T-helper 22 cell (primary cell): Measurements from ENCODE around the gene ZNF653.
"Not testable (repeated sequence)": the region's sequence is repeated elsewhere in the genome, so short reads cannot be mapped to it uniquely, and the experiment has no call there.

Experiments used
- DNase-seq: peaks from one replicate; pipeline ENCODE4 v3.0.0-alpha.2; 2020; ENCODE audit warnings: low read depth

ZNF653 gene

GRCh38 chr19:11453468-11454341 is 51.9 kb downstream of the ZNF653 start:
- DNase-seq = no peak

GRCh38 chr19:11452620-11453310 is 52.9 kb downstream of the ZNF653 start:
- DNase-seq = no peak

GRCh38 chr19:11451871-11452619 is 53.6 kb downstream of the ZNF653 start:
- DNase-seq = no peak

GRCh38 chr19:11451327-11451870 is 54.2 kb downstream of the ZNF653 start:
- DNase-seq = no peak

- no peak for DNase-seq
These were observed 54.9 kb downstream of the ZNF653 start for GRCh38 chr19:11450570-11451326.

- no peak for DNase-seq
These were observed 56.6 kb downstream of the ZNF653 start for GRCh38 chr19:11448923-11449554.

GRCh38 chr19:11448410-11448809 is 57.2 kb downstream of the ZNF653 start:
- no peak for DNase-seq

GRCh38 chr19:11447347-11448262 is 58.0 kb downstream of the ZNF653 start:
- no peak for DNase-seq

GRCh38 chr19:11446652-11447301 is 58.9 kb downstream of the ZNF653 start:
- no peak for DNase-seq

GRCh38 chr19:11446271-11446651 is 59.4 kb downstream of the ZNF653 start:
- no peak for DNase-seq

- no peak for DNase-seq
These were observed 60.5 kb downstream of the ZNF653 start for GRCh38 chr19:11445141-11445540.

GRCh38 chr19:11444059-11444458 is 61.6 kb downstream of the ZNF653 start:
- no peak for DNase-seq

- DNase-seq = no peak
These were observed 67.7 kb downstream of the ZNF653 start for GRCh38 chr19:11437955-11438354.

- DNase-seq = no peak
These were observed 69.8 kb downstream of the ZNF653 start for GRCh38 chr19:11435833-11436313.

GRCh38 chr19:11435057-11435832 is 70.4 kb downstream of the ZNF653 start, which contains the start of the genes ODAD3 and PRKCSH:
TSS of gene ODAD3 (minus strand) at chr19:11435121. CDS start at chr19:11435016, 105 bp downstream.
TSS of gene PRKCSH (plus strand) at chr19:11435635. CDS start at chr19:11436118, 483 bp downstream.
- peak; percentile 97 for DNase-seq

GRCh38 chr19:11434703-11435056 is 71.0 kb downstream of the ZNF653 start:
- DNase-seq = no peak

GRCh38 chr19:11433526-11433925 is 72.1 kb downstream of the ZNF653 start:
- DNase-seq = not testable (repeated sequence)
